Neutrophil (primary cell): ENCODE measurements around the gene EXOC6B.

ENCODE experiments used
- H3K27ac ChIP-seq: fragments of 200-600 bp; sonication (generic); 2 replicates; pipeline ENCODE4 v1.5.1; 2016; ENCODE audit warnings: mild to moderate bottlenecking, moderate library complexity
- H3K27me3 ChIP-seq: fragments of 200-600 bp; sonication (generic); 2 replicates; pipeline ENCODE4 v1.6.0; 2016; ENCODE audit warnings: mild to moderate bottlenecking
- H3K36me3 ChIP-seq: fragments of 200-600 bp; sonication (generic); 2 replicates; pipeline ENCODE4 v1.5.1; 2017
- H3K4me1 ChIP-seq, 2 experiments: fragments of 200-600 bp in 1 of 2; sonication (generic) in 1 of 2; 1 replicate in 1 of 2; 2 replicates in 1 of 2; pipeline versions ENCODE4 v1.5.1 to v1.6.1; 2013 to 2016; ENCODE audit warnings: low read depth in 1 of 2, low read length in 1 of 2, mild to moderate bottlenecking in 1 of 2, moderate library complexity in 1 of 2; ENCODE audit not compliant: control insufficient read depth in 1 of 2, insufficient read depth in 1 of 2
- H3K4me3 ChIP-seq, 2 experiments: fragments of 200-600 bp in 1 of 2; sonication (generic) in 1 of 2; 1 replicate in 1 of 2; 2 replicates in 1 of 2; pipeline ENCODE4 v1.5.1; 2013 to 2016; ENCODE audit warnings: low read depth in 1 of 2, low read length in 1 of 2, mild to moderate bottlenecking in 1 of 2, moderate library complexity in 1 of 2
- H3K9me3 ChIP-seq: fragments of 200-600 bp; sonication (generic); 2 replicates; pipeline ENCODE4 v1.5.1; 2016
- CTCF ChIP-seq: fragments of 200-600 bp; sonication (generic); IDR thresholded peaks from 2 replicates; pipeline ENCODE4 v1.5.1; 2016; ENCODE audit warnings: antibody characterized with exemption

The EXOC6B gene

GRCh38 chr2:72386288-72386687 lies 439.5 kb downstream of the EXOC6B start:
- no peaks in the 10 kb centered on the region for H3K27me3 ChIP-seq
- H3K4me3 ChIP-seq = no peak overlapping the region
- H3K9me3 ChIP-seq = no peaks in the 10 kb centered on the region
- TF ChIP-seq CTCF = no peak
- H3K36me3 ChIP-seq = no peaks in the 10 kb centered on the region
- no peak overlapping the region for H3K27ac ChIP-seq
- H3K4me1 ChIP-seq = no peaks in the 10 kb centered on the region

DNA sequence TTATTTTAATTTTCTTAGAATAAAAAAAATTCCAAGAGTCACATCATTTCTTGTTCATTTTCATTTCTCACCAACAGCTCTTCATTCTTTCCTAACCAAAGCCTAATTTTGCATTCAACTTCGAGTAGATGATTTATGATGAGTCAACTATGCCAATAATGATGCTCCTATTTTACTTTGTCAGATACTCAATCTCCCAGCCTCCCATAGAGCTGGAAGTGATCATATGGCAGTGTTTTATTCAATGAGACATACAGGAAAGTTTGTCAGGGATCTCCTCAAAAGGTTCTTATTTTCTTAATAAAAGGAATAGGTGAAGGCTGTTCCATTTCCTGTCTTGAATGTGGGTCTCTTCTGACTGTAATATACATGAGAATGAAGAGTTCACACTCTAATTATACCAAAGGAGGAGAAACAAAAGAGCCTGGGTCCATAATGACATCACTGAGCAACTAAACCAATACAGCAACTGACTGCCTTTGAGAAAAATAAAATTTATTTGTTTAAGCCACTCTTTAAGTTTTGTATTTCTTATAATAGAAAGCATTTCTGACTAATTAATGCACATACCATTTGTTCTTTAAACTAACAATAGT lies 447.0 kb downstream of the EXOC6B start:
- no peaks in the 10 kb centered on the region for H3K36me3 ChIP-seq
- H3K27me3 ChIP-seq = no peaks in the 10 kb centered on the region
- H3K9me3 ChIP-seq = no peaks in the 10 kb centered on the region
- no peaks in the 10 kb centered on the region for H3K4me1 ChIP-seq
- no peak overlapping the region for H3K4me3 ChIP-seq
- no peak overlapping the region for H3K27ac ChIP-seq
- TF ChIP-seq CTCF = no peak

DNA sequence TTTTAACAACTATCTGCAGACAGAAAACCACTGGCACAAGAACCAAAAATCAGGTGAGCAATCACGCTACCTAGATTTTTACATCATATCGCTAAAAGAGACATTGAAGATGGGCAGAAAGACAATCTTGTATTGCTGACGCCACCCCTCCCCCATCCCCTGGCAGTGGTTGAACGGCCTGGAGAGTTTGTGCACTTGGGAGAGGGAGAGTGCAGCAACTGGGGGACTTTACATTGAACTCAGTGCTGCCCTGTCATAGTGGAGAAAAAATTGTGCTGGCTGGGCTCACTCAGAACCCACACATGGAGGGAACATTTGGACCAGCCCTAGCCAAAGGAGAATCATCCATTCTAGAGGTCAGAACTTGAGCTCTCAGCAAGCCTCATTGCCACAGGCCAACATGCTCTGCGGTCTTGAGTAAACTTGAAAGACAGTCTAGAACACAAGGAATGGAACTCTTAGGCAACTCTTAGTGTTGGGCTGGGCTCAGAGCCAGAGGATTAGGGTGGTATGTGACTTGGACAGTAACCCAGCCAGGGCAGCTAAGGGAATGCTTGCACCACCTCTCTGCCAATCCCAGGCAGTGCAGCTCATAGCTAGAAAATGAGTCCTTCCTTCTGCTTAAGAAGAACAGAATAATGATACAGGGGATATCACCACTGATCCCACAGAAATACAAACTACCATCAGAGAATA lies 458.2 kb downstream of the EXOC6B start:
- Histone ChIP-seq H3K4me1 (no peaks in the 10 kb centered on the region), H3K27me3 (no peaks in the 10 kb centered on the region), H3K27ac (no peak overlapping the region), H3K36me3 (no peaks in the 10 kb centered on the region), H3K9me3 (no peaks in the 10 kb centered on the region), H3K4me3 (no peak overlapping the region)
- TF ChIP-seq CTCF = no peak

DNA sequence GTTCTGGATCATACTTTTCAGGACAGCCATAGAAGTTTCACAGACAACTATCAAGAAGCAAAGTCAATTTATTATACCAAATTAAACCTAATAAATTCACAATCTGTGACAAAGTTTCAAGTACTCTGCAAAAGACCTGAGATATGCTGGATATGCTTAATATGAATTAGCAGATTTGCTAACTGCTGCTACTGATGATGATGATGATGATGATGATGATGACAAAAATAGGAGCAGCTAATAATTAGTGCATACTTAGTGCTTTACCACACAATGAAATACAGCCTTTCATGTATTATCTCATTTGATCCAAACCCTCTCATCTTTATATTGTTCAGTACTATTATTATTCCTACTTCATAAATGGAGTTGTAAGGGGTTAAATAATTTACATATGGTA lies 462.4 kb downstream of the EXOC6B start:
- Histone ChIP-seq H3K9me3 (no peaks in the 10 kb centered on the region), H3K27me3 (no peaks in the 10 kb centered on the region), H3K4me3 (no peak overlapping the region), H3K4me1 (no peaks in the 10 kb centered on the region), H3K27ac (no peak overlapping the region), H3K36me3 (no peaks in the 10 kb centered on the region)
- no peak for TF ChIP-seq CTCF

- H3K27me3 ChIP-seq = no peaks in the 10 kb centered on the region
- H3K36me3 ChIP-seq = no peaks in the 10 kb centered on the region
- H3K4me1 ChIP-seq = no peaks in the 10 kb centered on the region
- H3K4me3 ChIP-seq = no peak overlapping the region
- TF ChIP-seq CTCF = no peak
- no peak overlapping the region for H3K27ac ChIP-seq
- H3K9me3 ChIP-seq = no peaks in the 10 kb centered on the region
Observed at GRCh38 chr2:72362733-72363132, 463.1 kb downstream of the EXOC6B start.
